IMR-90 (cell line): Measurements from ENCODE around the gene RAPGEF1. TPM values are rescaled to one million over a fixed set of nuclear protein-coding genes. Genes with fewer than 3 reads are reported as not detected.

ENCODE experiments used
- ATAC-seq: fragments of 200-7000 bp; cut with Tn5 transposase; 2 replicates; pipeline ENCODE4 v1.9.1; 2020; ENCODE audit warnings: low read depth, mild to moderate bottlenecking, moderate library complexity
- BruUV-seq: library from RNA; stranded (reverse); fragments of 400-500 nt; replicated peaks from 2 replicates; lab custom pipeline; 2021; lab: Mats Ljungman, UMichigan
- CTCF ChIA-PET: fragments of 300-600 bp; formaldehyde crosslinking; extraction: SDS; loops from one replicate; lab custom pipeline; 2021; ENCODE audit warnings: antibody characterized with exemption; lab: Yijun Ruan, JAX
- POLR2A ChIA-PET: fragments of 300-600 bp; sonication (Branson Sonifier 250); formaldehyde crosslinking; loops from one replicate; lab custom pipeline; 2022; ENCODE audit warnings: antibody characterized with exemption; ENCODE audit not compliant: unreplicated experiment; lab: Charles Lee
- DNase-seq: peaks from one replicate; pipeline ENCODE4 v3.0.0; 2013
- H2AFZ ChIP-seq: replicated peaks from 2 replicates; pipeline ENCODE3; 2013; ENCODE audit warnings: low read length, mild to moderate bottlenecking; ENCODE audit not compliant: poor library complexity
- H2AK5ac ChIP-seq: 2 replicates; pipeline ENCODE4 v1.6.1; 2013; ENCODE audit warnings: low read depth, low read length, inconsistent platforms
- H2AK9ac ChIP-seq: replicated peaks from 2 replicates; pipeline ENCODE3; 2013; ENCODE audit warnings: mild to moderate bottlenecking, low read depth, low read length, moderate library complexity; ENCODE audit not compliant: poor library complexity
- H2BK120ac ChIP-seq: 2 replicates; pipeline ENCODE4 v1.6.1; 2013; ENCODE audit warnings: low read depth, low read length, inconsistent platforms
- H2BK15ac ChIP-seq: 3 replicates; pipeline ENCODE4 v1.6.1; 2013; ENCODE audit warnings: low read depth, low read length, inconsistent platforms
- H2BK20ac ChIP-seq: 2 replicates; pipeline ENCODE4 v1.6.1; 2013; ENCODE audit warnings: low read depth, mild to moderate bottlenecking, inconsistent platforms, low read length, moderate library complexity
- H2BK5ac ChIP-seq: 2 replicates; pipeline ENCODE4 v1.6.1; 2013; ENCODE audit warnings: mild to moderate bottlenecking, low read depth, low read length, inconsistent platforms; ENCODE audit not compliant: poor library complexity, severe bottlenecking
- H3K14ac ChIP-seq: replicated peaks from 2 replicates; pipeline ENCODE4 v1.6.1; 2013; ENCODE audit warnings: low read depth, low read length, inconsistent platforms
- H3K18ac ChIP-seq: 2 replicates; pipeline ENCODE4 v1.6.1; 2013; ENCODE audit warnings: low read depth, low read length, control low read depth
- H3K23ac ChIP-seq: 2 replicates; pipeline ENCODE4 v1.6.1; 2013; ENCODE audit warnings: low read depth, low read length, inconsistent platforms
- H3K27ac ChIP-seq: 2 replicates; pipeline ENCODE4 v1.5.1; 2013; ENCODE audit warnings: mild to moderate bottlenecking, control low read depth, low read length; ENCODE audit not compliant: insufficient read depth
- H3K27me3 ChIP-seq: 2 replicates; pipeline ENCODE4 v1.6.1; 2013; ENCODE audit warnings: low read length; ENCODE audit not compliant: control insufficient read depth, insufficient read depth
- H3K36me3 ChIP-seq: 2 replicates; pipeline ENCODE4 v1.6.1; 2013; ENCODE audit warnings: low read length, mixed read lengths; ENCODE audit not compliant: control insufficient read depth, insufficient read depth
- H3K4ac ChIP-seq: 2 replicates; pipeline ENCODE4 v1.6.1; 2013; ENCODE audit warnings: low read depth, low read length, inconsistent platforms
- H3K4me1 ChIP-seq: 2 replicates; pipeline ENCODE4 v1.6.1; 2013; ENCODE audit warnings: low read length, mixed read lengths; ENCODE audit not compliant: control insufficient read depth, insufficient read depth
- H3K4me2 ChIP-seq: 2 replicates; pipeline ENCODE4 v1.6.1; 2013; ENCODE audit warnings: low read depth, mild to moderate bottlenecking, control low read depth, low read length, moderate library complexity
- H3K4me3 ChIP-seq: 2 replicates; pipeline ENCODE4 v1.5.1; 2013; ENCODE audit warnings: low read depth, mild to moderate bottlenecking, control low read depth, low read length, moderate library complexity; ENCODE audit not compliant: insufficient read depth
- H3K56ac ChIP-seq: 2 replicates; pipeline ENCODE4 v1.6.1; 2013; ENCODE audit warnings: low read length, inconsistent platforms; ENCODE audit not compliant: insufficient read depth; ENCODE audit errors: extremely low read depth
- H3K79me1 ChIP-seq, 2 experiments: 2 replicates each; pipeline ENCODE4 v1.6.1; 2013; ENCODE audit warnings: low read length in 2 of 2, inconsistent platforms in 1 of 2, low read depth in 1 of 2
- H3K9ac ChIP-seq: 2 replicates; pipeline ENCODE4 v1.6.1; 2013; ENCODE audit warnings: low read depth, low read length, control low read depth
- H3K9me1 ChIP-seq: 2 replicates; pipeline ENCODE4 v1.6.1; 2013; ENCODE audit warnings: low read length, inconsistent platforms; ENCODE audit not compliant: insufficient read depth
- H3K9me3 ChIP-seq: 2 replicates; pipeline ENCODE4 v1.6.1; 2013; ENCODE audit warnings: low read length; ENCODE audit not compliant: control insufficient read depth, insufficient read depth
- H4K20me1 ChIP-seq: 2 replicates; pipeline ENCODE4 v1.6.1; 2013; ENCODE audit warnings: low read length, inconsistent platforms; ENCODE audit not compliant: insufficient read depth
- H4K5ac ChIP-seq: 2 replicates; pipeline ENCODE4 v1.6.1; 2013; ENCODE audit warnings: mild to moderate bottlenecking, low read depth, low read length, control low read depth
- H4K8ac ChIP-seq, 2 experiments: 2 replicates each; pipeline ENCODE4 v1.6.1; 2013; ENCODE audit warnings: low read depth in 2 of 2, low read length in 2 of 2, control low read depth in 1 of 2, inconsistent platforms in 1 of 2
- H4K91ac ChIP-seq: 2 replicates; pipeline ENCODE4 v1.6.1; 2013; ENCODE audit warnings: low read depth, low read length, inconsistent platforms; ENCODE audit not compliant: insufficient read depth
- BHLHE40 ChIP-seq: fragments of 150-350 bp; IDR thresholded peaks from 2 replicates; pipeline ENCODE4 v1.6.1; 2016; ENCODE audit warnings: mild to moderate bottlenecking, low read depth, low read length
- CEBPB ChIP-seq: IDR thresholded peaks from 2 replicates; pipeline ENCODE4 v1.6.1; 2012; ENCODE audit warnings: low read depth, low read length, improper control_type of control experiment
- CHD1 ChIP-seq: IDR thresholded peaks from 2 replicates; pipeline ENCODE4 v1.6.1; 2012; ENCODE audit warnings: low read depth, low read length, improper control_type of control experiment
- FOS ChIP-seq: fragments of 150-350 bp; IDR thresholded peaks from 2 replicates; pipeline ENCODE4 v1.6.1; 2016; ENCODE audit warnings: low read depth, low read length
- MAFK ChIP-seq: IDR thresholded peaks from 2 replicates; pipeline ENCODE4 v1.6.1; 2012; ENCODE audit warnings: low read depth, low read length, improper control_type of control experiment
- MAZ ChIP-seq: IDR thresholded peaks from 2 replicates; pipeline ENCODE4 v1.6.1; 2012; ENCODE audit warnings: low read depth, mild to moderate bottlenecking, low read length, improper control_type of control experiment, moderate library complexity, borderline replicate concordance
- MXI1 ChIP-seq: IDR thresholded peaks from 2 replicates; pipeline ENCODE4 v1.6.1; 2012; ENCODE audit warnings: low read depth, mild to moderate bottlenecking, low read length, moderate library complexity, borderline replicate concordance
- NFE2L2 ChIP-seq: fragments of 150-350 bp; IDR thresholded peaks from 2 replicates; pipeline ENCODE4 v1.6.1; 2016; ENCODE audit warnings: low read depth, mild to moderate bottlenecking, low read length
- POLR2A ChIP-seq: IDR thresholded peaks from 2 replicates; pipeline ENCODE4 v1.6.1; 2012; ENCODE audit warnings: mild to moderate bottlenecking, low read depth, low read length
- RAD21 ChIP-seq: IDR thresholded peaks from 2 replicates; pipeline ENCODE4 v1.6.1; 2012; ENCODE audit warnings: low read length, improper control_type of control experiment
- RCOR1 ChIP-seq: IDR thresholded peaks from 2 replicates; pipeline ENCODE4 v1.6.1; 2012; ENCODE audit warnings: mild to moderate bottlenecking, low read length, improper control_type of control experiment; ENCODE audit not compliant: insufficient replicate concordance
- RFX5 ChIP-seq: IDR thresholded peaks from 2 replicates; pipeline ENCODE4 v1.8.0; 2012; ENCODE audit warnings: low read depth, mild to moderate bottlenecking, low read length, moderate library complexity
- WGBS, 2 experiments: methylation state at CpG; one replicate each; pipeline versions ENCODE4 v1.1.5 to v1.1.7; 2013; ENCODE audit warnings: missing lambda C conversion rate in 2 of 2; ENCODE audit not compliant: insufficient read length in 1 of 2; ENCODE audit errors: extremely low coverage in 2 of 2; 5-methylcytosine and 5-hydroxymethylcytosine counted together
- dilution Hi-C: fragments of 300-500 bp; cut with HindIII; formaldehyde crosslinking; loops from one replicate; pipeline ENCODE4 v1.14.3; 2018; ENCODE audit warnings: low sequenced_read_pairs; ENCODE audit not compliant: unreplicated experiment
- in situ Hi-C: fragments of 300-500 bp; cut with MboI; formaldehyde crosslinking; loops from 3 replicates; pipeline ENCODE4 v1.14.3; 2019; ENCODE audit warnings: low sequenced_read_pairs, inconsistent platforms, mixed read lengths
- intact Hi-C: fragments of 100-400 bp; cut with micrococcal nuclease; formaldehyde crosslinking; loops from 2 replicates; pipeline ENCODE4 v1.10.0; 2022
- polyA plus RNA-seq, 3 experiments: library from polyadenylated mRNA; depleted of rRNA; stranded (reverse); fragments of >200 nt; gene quantifications; 2 replicates each; pipeline ENCODE4 v1.2.3, GENCODE V29; 2012; ENCODE audit warnings: low replicate concordance in 1 of 3
- total RNA-seq: library from RNA; depleted of rRNA; stranded (reverse); fragments of >200 nt; gene quantifications from 2 replicates; pipeline ENCODE4 v1.2.3, GENCODE V29; 2012
- TF ChIP-seq, protein P1 (sequence below): fragments of 150-350 bp; IDR thresholded peaks from 2 replicates; pipeline ENCODE4 v1.6.1; 2016; ENCODE audit warnings: low read depth, mild to moderate bottlenecking, low read length, moderate library complexity, borderline replicate concordance
- TF ChIP-seq, protein P2 (sequence below): fragments of 150-350 bp; IDR thresholded peaks from 2 replicates; pipeline ENCODE4 v1.6.1; 2017; ENCODE audit warnings: mild to moderate bottlenecking, antibody characterized with exemption, low read length, low read depth
- TF ChIP-seq, protein P3 (sequence below): conservative IDR thresholded peaks from 2 replicates; pipeline ENCODE4 v1.5.1; 2012; ENCODE audit warnings: mild to moderate bottlenecking, low read depth, low read length, improper control_type of control experiment

The RAPGEF1 gene
- total and polyA plus RNA-seq, 2 of the 4 experiments (the other 2 are of a cell fraction) = 13.1 to 22.3 TPM

DNA sequence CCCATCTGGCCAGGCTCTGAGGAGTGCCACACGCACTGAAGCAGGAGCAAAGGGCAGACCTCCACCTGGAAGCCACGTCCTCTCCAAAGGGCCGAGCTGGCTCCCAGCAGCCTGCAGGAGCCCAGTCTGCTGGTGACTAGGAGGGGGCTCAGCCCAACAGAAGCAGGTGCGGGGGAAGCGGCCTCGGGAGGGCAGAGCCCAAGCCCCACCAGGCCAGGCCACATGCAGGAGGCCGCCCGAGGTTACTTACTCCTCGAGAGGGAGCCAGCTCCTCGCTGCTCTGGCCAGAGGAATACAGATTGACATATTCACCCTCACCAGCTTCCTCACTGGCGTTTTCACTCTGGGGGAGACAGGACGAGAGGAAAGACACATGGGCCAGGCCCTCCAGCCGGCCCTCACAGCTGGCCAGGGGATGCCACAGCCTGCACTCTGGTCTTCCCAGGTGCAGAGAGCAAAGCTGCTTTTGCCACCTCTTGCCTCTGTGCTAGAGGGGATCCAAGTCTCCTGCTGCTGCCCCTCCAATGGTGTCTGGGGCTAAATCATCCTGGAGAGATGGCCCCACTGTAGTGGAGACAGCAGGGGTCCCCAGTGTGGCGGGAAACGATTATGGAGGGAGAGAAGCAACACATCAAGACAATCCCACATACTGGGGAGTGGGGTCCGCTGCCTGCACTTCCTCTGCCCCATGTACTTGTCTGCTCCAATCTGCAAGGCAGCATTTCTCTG, 136.0 kb downstream of the RAPGEF1 start:
- Histone ChIP-seq H3K9me1 (peaks cover 23% of the 10 kb centered on the region), H2AK5ac (no peak overlapping the region), H2AFZ (no peak overlapping the region), H3K23ac (no peak overlapping the region), H2BK5ac (no peak overlapping the region), H2AK9ac (no peak overlapping the region), H3K4me2 (no peak overlapping the region), H3K4ac (no peak overlapping the region), H4K8ac (no peak overlapping the region), H4K5ac (no peak overlapping the region), H3K27me3 (no peaks in the 10 kb centered on the region), H3K9me3 (no peaks in the 10 kb centered on the region), H3K4me3 (no peak overlapping the region), H3K36me3 (peaks cover 13% of the 10 kb centered on the region), H3K56ac (no peak overlapping the region), H3K79me1 (peaks cover 4 to 22% of the 10 kb centered on the region in 2 experiments; a peak in 3 of 4 replicates), H2BK15ac (no peak overlapping the region), H3K9ac (no peak overlapping the region), H2BK120ac (no peak overlapping the region), H3K27ac (no peak overlapping the region), H2BK20ac (no peak overlapping the region), H3K14ac (no peak overlapping the region), H4K20me1 (peaks cover under 1% of the 10 kb centered on the region), H3K4me1 (peaks cover 19% of the 10 kb centered on the region), H4K91ac (no peak overlapping the region), H3K18ac (no peak overlapping the region)
- ChIA-PET CTCF (no interaction called here), POLR2A (no interaction called here)
- intact Hi-C loops = no loop called here
- BruUV-seq = no TSS peak
- no peak for TF ChIP-seq RAD21
- TF ChIP-seq CHD1 = no peak
- TF ChIP-seq MAZ = no peak
- TF ChIP-seq BHLHE40 = no peak
- no peak for TF ChIP-seq MAFK
- TF ChIP-seq, protein P1, sequence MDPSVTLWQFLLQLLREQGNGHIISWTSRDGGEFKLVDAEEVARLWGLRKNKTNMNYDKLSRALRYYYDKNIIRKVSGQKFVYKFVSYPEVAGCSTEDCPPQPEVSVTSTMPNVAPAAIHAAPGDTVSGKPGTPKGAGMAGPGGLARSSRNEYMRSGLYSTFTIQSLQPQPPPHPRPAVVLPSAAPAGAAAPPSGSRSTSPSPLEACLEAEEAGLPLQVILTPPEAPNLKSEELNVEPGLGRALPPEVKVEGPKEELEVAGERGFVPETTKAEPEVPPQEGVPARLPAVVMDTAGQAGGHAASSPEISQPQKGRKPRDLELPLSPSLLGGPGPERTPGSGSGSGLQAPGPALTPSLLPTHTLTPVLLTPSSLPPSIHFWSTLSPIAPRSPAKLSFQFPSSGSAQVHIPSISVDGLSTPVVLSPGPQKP = no peak
- TF ChIP-seq, protein P2, sequence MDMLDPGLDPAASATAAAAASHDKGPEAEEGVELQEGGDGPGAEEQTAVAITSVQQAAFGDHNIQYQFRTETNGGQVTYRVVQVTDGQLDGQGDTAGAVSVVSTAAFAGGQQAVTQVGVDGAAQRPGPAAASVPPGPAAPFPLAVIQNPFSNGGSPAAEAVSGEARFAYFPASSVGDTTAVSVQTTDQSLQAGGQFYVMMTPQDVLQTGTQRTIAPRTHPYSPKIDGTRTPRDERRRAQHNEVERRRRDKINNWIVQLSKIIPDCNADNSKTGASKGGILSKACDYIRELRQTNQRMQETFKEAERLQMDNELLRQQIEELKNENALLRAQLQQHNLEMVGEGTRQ = no peak
- TF ChIP-seq, protein P3, sequence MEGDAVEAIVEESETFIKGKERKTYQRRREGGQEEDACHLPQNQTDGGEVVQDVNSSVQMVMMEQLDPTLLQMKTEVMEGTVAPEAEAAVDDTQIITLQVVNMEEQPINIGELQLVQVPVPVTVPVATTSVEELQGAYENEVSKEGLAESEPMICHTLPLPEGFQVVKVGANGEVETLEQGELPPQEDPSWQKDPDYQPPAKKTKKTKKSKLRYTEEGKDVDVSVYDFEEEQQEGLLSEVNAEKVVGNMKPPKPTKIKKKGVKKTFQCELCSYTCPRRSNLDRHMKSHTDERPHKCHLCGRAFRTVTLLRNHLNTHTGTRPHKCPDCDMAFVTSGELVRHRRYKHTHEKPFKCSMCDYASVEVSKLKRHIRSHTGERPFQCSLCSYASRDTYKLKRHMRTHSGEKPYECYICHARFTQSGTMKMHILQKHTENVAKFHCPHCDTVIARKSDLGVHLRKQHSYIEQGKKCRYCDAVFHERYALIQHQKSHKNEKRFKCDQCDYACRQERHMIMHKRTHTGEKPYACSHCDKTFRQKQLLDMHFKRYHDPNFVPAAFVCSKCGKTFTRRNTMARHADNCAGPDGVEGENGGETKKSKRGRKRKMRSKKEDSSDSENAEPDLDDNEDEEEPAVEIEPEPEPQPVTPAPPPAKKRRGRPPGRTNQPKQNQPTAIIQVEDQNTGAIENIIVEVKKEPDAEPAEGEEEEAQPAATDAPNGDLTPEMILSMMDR = no peak
- TF ChIP-seq RFX5 = no peak
- TF ChIP-seq CEBPB = no peak
- no peak for TF ChIP-seq MXI1
- TF ChIP-seq RCOR1 = no peak
- no peak for TF ChIP-seq FOS
- no peak for TF ChIP-seq POLR2A
- no peak for TF ChIP-seq NFE2L2
- dilution Hi-C loops = no loop called here
- in situ Hi-C loops = no loop called here
- no peak for ATAC-seq
- DNase-seq = no peak
- WGBS, 2 experiments = 92% methylated on average over 7 of the region's 16 CpGs; no CpG with 5 or more reads in 1 of the 2 experiments
